IPS-18c (cell line): ENCODE results near the gene RAD51B.

Experiments
- H3K4me3 ChIP-seq: 2 replicates; pipeline ENCODE4 v1.7.0; 2013; ENCODE audit warnings: low read depth, mild to moderate bottlenecking, low read length, moderate library complexity; ENCODE audit not compliant: insufficient read depth
- H3K9me3 ChIP-seq: one replicate; pipeline ENCODE4 v1.6.1; 2013; ENCODE audit warnings: mild to moderate bottlenecking, low read length, moderate library complexity; ENCODE audit not compliant: control insufficient read depth, insufficient read depth

RAD51B gene

GRCh38 chr14:68364792-68365192, 545.2 kb downstream of the RAD51B start:
- Histone ChIP-seq H3K4me3 (peak overlapping the region; percentile 58; the same call in 1 of the 2 replicates), H3K9me3 (no peaks in the 10 kb centered on the region)

DNA sequence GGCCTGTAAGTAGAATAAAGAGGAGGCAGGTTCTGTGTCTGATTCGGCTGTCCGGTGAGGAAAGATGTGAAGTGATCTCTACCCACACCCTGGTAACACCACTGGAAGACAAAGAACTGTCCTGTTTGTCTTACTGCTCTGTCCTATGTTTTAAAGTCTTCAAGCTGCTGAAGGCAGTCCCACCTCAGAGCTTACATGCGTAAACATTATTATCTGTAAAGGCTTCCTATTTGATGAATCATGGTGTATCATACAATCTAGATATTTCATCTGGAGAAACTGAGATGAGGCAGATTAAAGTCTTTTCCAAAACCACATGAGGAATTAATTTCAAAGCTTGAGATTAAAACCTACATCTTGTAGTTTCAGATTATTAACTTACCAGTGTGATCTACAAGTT, 545.6 kb downstream of the RAD51B start:
- Histone ChIP-seq H3K4me3 (no peak overlapping the region), H3K9me3 (no peaks in the 10 kb centered on the region)

GRCh38 chr14:68366656-68367055, 547.1 kb downstream of the RAD51B start:
- Histone ChIP-seq H3K9me3 (no peaks in the 10 kb centered on the region), H3K4me3 (no peak overlapping the region)

GRCh38 chr14:68367536-68367935, 548.0 kb downstream of the RAD51B start:
- no peaks in the 10 kb centered on the region for H3K9me3 ChIP-seq
- H3K4me3 ChIP-seq, result no peak overlapping the region

DNA sequence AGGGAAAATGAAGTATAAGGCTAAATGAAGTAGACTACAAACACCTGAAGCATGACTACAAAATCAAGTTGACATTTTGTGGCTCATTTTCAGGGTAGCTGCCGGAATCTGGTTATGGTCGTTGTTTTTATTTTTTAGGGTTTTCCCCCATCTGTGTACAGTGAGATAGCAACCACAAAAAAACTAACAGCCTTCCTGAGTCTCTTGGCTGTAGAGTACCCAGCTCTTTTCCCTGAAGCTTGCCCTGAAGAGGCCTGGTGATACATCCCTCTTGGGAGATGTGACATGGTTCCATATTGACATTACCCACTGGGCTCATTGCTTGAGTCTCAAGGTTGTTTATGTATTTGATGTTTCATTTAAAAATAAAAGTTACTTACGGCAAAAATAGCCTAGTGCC, 549.3 kb downstream of the RAD51B start:
- Histone ChIP-seq H3K9me3 (no peaks in the 10 kb centered on the region), H3K4me3 (no peak overlapping the region)

DNA sequence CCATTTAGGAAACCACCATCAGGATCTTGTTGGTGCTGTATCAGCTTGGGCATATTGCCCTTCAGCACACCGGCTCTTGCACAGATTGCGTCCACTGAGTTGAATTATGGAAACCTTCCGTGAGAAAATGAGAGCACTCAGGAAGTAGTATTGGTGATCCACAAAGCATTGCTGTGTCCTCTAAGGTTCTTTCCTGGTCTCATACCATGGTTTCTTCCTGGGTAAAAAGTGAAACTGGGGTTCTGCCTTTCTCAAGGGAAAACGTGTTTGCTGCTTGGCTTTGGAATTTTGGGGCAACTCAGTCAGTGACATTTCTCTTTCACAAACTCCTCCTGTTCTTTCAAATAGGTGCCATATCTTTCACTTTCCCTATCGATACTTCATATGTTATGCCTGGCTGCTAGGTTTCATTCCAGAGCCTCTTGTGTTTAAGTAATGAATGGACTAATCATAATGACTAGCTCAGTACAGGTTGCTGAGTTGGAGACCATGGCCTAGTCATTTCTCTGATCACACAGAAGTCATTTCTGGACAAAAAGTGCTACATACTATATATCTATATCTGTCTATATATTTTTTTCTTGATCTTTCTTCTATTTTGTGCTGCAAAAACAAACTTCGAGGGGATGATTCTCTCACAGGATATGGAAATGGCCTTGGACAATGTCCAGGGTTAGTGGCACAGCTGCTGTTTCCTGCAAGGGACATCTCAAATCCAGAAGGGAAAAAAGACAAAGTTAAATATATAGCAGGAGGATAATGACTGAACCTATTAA, 549.9 kb downstream of the RAD51B start:
- H3K9me3 ChIP-seq, result no peaks in the 10 kb centered on the region
- no peak overlapping the region for H3K4me3 ChIP-seq

- H3K9me3 ChIP-seq, result no peaks in the 10 kb centered on the region
- no peak overlapping the region for H3K4me3 ChIP-seq
Measured at GRCh38 chr14:68370057-68370360, 550.4 kb downstream of the RAD51B start.

DNA sequence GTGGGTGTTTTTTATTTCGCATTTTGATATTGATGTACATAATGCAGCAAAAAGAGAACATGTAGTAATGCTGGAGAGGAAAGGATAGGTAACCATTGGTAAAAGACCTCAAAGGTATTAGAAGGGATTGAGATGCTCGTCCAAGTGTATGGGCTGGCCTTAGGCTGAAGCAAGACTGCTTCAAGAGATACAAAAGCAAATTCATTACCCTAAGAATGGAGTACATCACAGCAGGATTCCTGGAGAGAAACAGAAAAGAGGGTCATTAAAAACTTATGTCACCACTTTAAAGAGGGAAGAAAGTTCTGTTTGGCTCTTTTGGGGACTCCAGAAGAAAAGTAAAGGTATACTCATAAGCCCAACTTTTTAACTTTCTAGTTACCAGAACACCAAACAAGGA, 552.8 kb downstream of the RAD51B start:
- no peaks in the 10 kb centered on the region for H3K9me3 ChIP-seq

DNA sequence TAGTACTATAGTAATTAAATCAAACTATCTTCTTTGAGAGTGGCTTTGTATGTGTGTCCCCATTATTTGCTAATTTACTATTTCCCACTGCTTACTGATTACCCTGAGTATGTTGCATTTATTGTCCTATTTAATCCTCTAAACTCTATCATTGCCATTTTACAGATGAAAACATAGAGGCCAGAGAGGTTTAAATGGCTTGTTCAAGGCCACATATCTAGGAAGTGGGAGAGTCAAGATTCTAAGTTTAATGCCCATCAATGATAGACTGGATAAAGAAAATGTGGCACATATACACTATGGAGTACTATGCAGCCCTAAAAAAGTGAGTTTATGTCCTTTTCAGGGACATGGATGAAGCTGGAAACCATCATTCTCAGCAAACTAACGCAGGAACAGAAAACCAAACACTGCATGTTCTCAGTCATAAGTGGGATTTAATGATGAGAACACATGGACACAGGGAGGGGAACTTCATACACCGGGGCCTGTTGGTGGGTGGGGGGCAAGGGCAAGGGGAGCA, 553.6 kb downstream of the RAD51B start:
- no peak overlapping the region for H3K4me3 ChIP-seq
- H3K9me3 ChIP-seq, result no peaks in the 10 kb centered on the region

More for the DNA sequence above, 552.8 kb downstream of the RAD51B start:
- H3K4me3 ChIP-seq, result no peak overlapping the region

- no peak overlapping the region for H3K4me3 ChIP-seq
Measured at GRCh38 chr14:68373847-68374444, 554.4 kb downstream of the RAD51B start.

DNA sequence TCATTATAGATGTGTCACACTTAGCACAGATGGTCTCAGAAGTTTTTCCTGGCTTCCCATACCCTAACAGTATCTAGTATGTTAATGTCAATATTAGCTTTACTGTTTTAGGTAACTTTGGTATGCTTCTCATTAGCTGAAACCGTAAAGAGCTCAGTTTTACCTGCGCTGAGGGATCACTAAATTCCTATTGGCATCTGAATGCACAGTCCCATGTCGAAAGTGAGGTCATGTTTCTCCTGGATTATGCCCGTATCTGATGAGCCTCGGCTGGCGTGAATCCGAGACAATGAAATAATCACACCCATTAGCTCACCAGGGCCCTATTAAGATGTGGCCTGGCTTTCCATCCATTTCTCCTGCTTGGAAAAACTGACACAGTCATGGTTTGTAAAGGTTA, 555.1 kb downstream of the RAD51B start:
- H3K9me3 ChIP-seq, result no peaks in the 10 kb centered on the region
- no peak overlapping the region for H3K4me3 ChIP-seq

More at GRCh38 chr14:68373847-68374444, 554.4 kb downstream of the RAD51B start:
- H3K9me3 ChIP-seq, result no peaks in the 10 kb centered on the region

GRCh38 chr14:68375376-68375775, 555.8 kb downstream of the RAD51B start:
- Histone ChIP-seq H3K4me3 (no peak overlapping the region), H3K9me3 (no peaks in the 10 kb centered on the region)

DNA sequence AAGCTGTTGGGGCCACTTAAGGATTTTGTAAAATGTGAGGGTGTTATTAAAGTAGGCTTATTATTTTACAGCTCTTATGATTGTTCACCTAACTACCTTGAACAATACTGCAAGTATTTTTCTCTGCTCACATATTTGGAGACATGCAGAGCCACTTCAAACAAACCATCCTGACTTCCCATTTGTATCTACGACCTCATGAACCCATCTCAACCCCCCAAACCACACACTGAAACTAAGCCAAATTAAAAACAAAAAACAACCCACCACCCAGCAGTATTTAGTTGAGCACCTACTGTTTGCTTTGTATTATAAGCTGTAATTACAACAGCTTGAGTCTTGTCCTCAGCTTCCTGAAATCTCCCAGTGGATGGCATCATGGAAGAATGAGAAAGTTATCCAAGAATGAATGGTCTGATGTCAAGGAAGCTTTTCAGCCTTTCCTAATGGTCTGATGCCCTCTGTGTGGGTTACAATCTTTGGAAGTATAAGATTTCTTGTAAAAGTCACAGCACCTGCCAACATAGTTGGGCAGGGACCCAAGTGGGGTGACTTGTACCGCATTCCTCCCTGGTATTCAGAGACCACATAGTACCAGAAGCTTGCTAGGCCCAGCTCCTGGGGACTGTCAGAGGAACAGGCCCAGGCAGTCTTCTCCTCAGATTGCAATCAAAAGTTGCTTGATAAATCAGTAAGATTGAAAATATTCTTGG, 556.6 kb downstream of the RAD51B start:
- Histone ChIP-seq H3K4me3 (no peak overlapping the region), H3K9me3 (no peaks in the 10 kb centered on the region)

- H3K9me3 ChIP-seq, result no peaks in the 10 kb centered on the region
- no peak overlapping the region for H3K4me3 ChIP-seq
Measured at GRCh38 chr14:68377006-68377405, 557.4 kb downstream of the RAD51B start.

- H3K9me3 ChIP-seq, result no peaks in the 10 kb centered on the region
- no peak overlapping the region for H3K4me3 ChIP-seq
Measured at GRCh38 chr14:68377459-68377858, 557.9 kb downstream of the RAD51B start.

DNA sequence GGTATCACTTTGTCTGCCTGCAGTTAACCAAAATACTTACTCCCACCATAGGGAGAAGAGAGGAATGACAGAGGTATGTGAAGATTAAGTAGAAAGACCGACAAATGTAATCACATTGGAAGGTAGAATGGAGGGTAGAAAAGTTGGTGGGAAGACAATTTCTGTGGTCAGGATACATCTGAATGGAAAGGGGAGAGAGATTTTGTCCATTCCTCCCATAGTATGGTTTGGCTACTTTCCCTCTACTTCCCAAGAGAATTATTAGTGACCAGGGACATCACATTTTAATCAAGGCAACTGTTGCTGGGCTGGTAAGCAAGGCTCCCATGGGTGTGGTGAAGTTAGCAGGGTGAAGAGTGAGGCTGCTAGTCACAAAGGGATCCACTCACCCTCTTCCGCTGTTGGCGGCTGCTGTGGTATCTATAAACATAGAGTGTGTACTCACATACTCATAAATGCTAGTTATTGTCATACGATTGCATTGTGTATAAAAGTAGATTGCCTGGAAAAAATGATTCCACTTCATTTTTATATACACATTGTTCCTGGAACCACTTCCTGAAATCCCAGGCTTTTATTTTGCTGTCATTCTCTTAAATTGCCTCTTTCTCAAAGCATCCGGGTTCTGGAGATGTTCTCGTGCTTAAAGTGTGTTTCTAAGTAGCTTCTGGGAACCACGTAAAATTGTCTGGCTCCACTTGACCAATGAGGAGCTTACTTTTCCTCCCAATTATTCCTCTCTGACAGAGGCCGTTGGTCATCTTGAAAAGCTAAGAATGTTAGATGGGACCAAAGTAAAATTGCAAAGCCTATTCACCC, 560.1 kb downstream of the RAD51B start:
- Histone ChIP-seq H3K9me3 (no peaks in the 10 kb centered on the region), H3K4me3 (no peak overlapping the region)

- no peaks in the 10 kb centered on the region for H3K9me3 ChIP-seq
- H3K4me3 ChIP-seq, result no peak overlapping the region
Measured at GRCh38 chr14:68380329-68380741, 560.8 kb downstream of the RAD51B start.
